OCI-LY7 (cell line): ENCODE measurements around the gene RGS7BP. TPM values are rescaled to one million over a fixed set of nuclear protein-coding genes. Genes with fewer than 3 reads are reported as not detected.

ENCODE experiments used
- BruUV-seq: library from RNA; stranded (reverse); fragments of 400-500 nt; replicated peaks from 2 replicates; lab custom pipeline; 2021; lab: Mats Ljungman, UMichigan
- CTCF ChIA-PET: fragments of 300-600 bp; sonication (Branson Sonifier 250); formaldehyde crosslinking; loops from one replicate; lab custom pipeline; 2022; ENCODE audit warnings: antibody characterized with exemption; ENCODE audit not compliant: unreplicated experiment; lab: Charles Lee
- POLR2A ChIA-PET: fragments of 300-600 bp; sonication (Branson Sonifier 250); formaldehyde crosslinking; loops from one replicate; lab custom pipeline; 2022; ENCODE audit warnings: antibody characterized with exemption; lab: Charles Lee
- DNase-seq: peaks from one replicate; pipeline ENCODE4 v3.0.0-alpha.2; 2015; ENCODE audit warnings: low spot score
- H2AFZ ChIP-seq: fragments of 200-600 bp; sonication (generic), shearing (Covaris generic); 2 replicates; pipeline ENCODE4 v1.6.1; 2014; ENCODE audit warnings: mild to moderate bottlenecking, antibody characterized with exemption, low read length, moderate library complexity
- H3K27ac ChIP-seq: fragments of 200-600 bp; sonication (generic); 2 replicates; pipeline ENCODE4 v1.5.1; 2014; ENCODE audit warnings: mixed run types, low read depth, mild to moderate bottlenecking, moderate library complexity, low read length, inconsistent platforms; ENCODE audit not compliant: poor library complexity, severe bottlenecking
- H3K36me3 ChIP-seq: fragments of 200-600 bp; sonication (generic); 2 replicates; pipeline ENCODE4 v1.6.1; 2014; ENCODE audit warnings: mild to moderate bottlenecking, antibody characterized with exemption, low read length, moderate library complexity, mixed read lengths; ENCODE audit not compliant: insufficient read depth
- H3K4me1 ChIP-seq: fragments of 200-600 bp; sonication (generic); 2 replicates; pipeline ENCODE4 v1.5.1; 2014; ENCODE audit warnings: mild to moderate bottlenecking, low read length; ENCODE audit not compliant: insufficient read depth, poor library complexity, severe bottlenecking
- H3K4me2 ChIP-seq: fragments of 200-600 bp; sonication (generic); 2 replicates; pipeline ENCODE4 v1.6.1; 2014; ENCODE audit warnings: mild to moderate bottlenecking, low read length
- H3K4me3 ChIP-seq: fragments of 200-600 bp; sonication (generic); 2 replicates; pipeline ENCODE4 v1.5.1; 2014; ENCODE audit warnings: mild to moderate bottlenecking, low read depth, low read length; ENCODE audit not compliant: poor library complexity, severe bottlenecking
- H3K79me2 ChIP-seq: fragments of 200-600 bp; sonication (generic); 2 replicates; pipeline ENCODE4 v1.6.1; 2016; ENCODE audit warnings: low read depth, mild to moderate bottlenecking, low read length, moderate library complexity, mixed read lengths; ENCODE audit not compliant: insufficient read depth
- H3K9me2 ChIP-seq: fragments of 200-600 bp; sonication (generic); 2 replicates; pipeline ENCODE4 v1.6.1; 2016; ENCODE audit warnings: mild to moderate bottlenecking, low read length, mixed read lengths; ENCODE audit not compliant: insufficient read depth
- H3K9me3 ChIP-seq: fragments of 200-600 bp; sonication (generic); 2 replicates; pipeline ENCODE4 v1.6.1; 2014; ENCODE audit warnings: mild to moderate bottlenecking, mixed run types, low read length, mixed read lengths
- H4K20me1 ChIP-seq: fragments of 200-600 bp; sonication (generic); 2 replicates; pipeline ENCODE4 v1.6.1; 2014; ENCODE audit warnings: mild to moderate bottlenecking, antibody characterized with exemption, low read length, moderate library complexity, mixed read lengths; ENCODE audit not compliant: insufficient read depth
- CTCF ChIP-seq: fragments of 200-600 bp; sonication (generic); conservative IDR thresholded peaks from 2 replicates; pipeline ENCODE4 v1.5.1; 2014; ENCODE audit warnings: mild to moderate bottlenecking, antibody characterized with exemption, low read length, moderate library complexity, mixed read lengths
- EZH2phosphoT487 ChIP-seq: fragments of 200-600 bp; sonication (generic); IDR thresholded peaks from 2 replicates; pipeline ENCODE4 v1.6.1; 2018; ENCODE audit warnings: low read depth, borderline replicate concordance, mild to moderate bottlenecking, mixed run types, antibody characterized with exemption, low read length, moderate library complexity, mixed read lengths
- intact Hi-C: fragments of 100-400 bp; cut with micrococcal nuclease; formaldehyde crosslinking; loops from one replicate; pipeline ENCODE4 v1.10.0; 2022; ENCODE audit not compliant: unreplicated experiment
- small RNA-seq: library from RNA; depleted of rRNA; stranded (forward); fragments of <200 nt; gene quantifications from one replicate; pipeline ENCODE3, GENCODE V24; 2014
- total RNA-seq, 2 experiments: library from RNA; depleted of rRNA in 1 of 2; stranded (reverse); fragments of >200 nt in 1 of 2; shearing (Covaris generic) in 1 of 2; gene quantifications; 2 replicates each; pipeline ENCODE4 v1.2.3, GENCODE V29; 2014 to 2022

RGS7BP gene
- total RNA-seq, 2 experiments from 2014 or later, result not detected

GRCh38 chr5:64655596-64655995 lies 149.8 kb downstream of the RGS7BP start:
- BruUV-seq, result no TSS peak
- Histone ChIP-seq H3K4me2 (no peak overlapping the region), H2AFZ (no peak overlapping the region), H3K4me3 (no peak overlapping the region), H3K4me1 (no peaks in the 10 kb centered on the region), H3K27ac (no peak overlapping the region), H4K20me1 (no peaks in the 10 kb centered on the region), H3K9me3 (no peaks in the 10 kb centered on the region), H3K79me2 (no peaks in the 10 kb centered on the region), H3K9me2 (no peaks in the 10 kb centered on the region), H3K36me3 (no peaks in the 10 kb centered on the region)
- CTCF ChIA-PET, result no interaction called here
- no peak for TF ChIP-seq EZH2phosphoT487
- TF ChIP-seq CTCF, result no peak
- intact Hi-C loops, result no loop called here
- no peak for DNase-seq
- POLR2A ChIA-PET, result no interaction called here

GRCh38 chr5:64659289-64659688 lies 153.5 kb downstream of the RGS7BP start:
- Histone ChIP-seq H3K4me3 (no peak overlapping the region), H3K4me1 (no peaks in the 10 kb centered on the region), H2AFZ (no peak overlapping the region), H3K79me2 (no peaks in the 10 kb centered on the region), H3K27ac (no peak overlapping the region), H3K9me2 (no peaks in the 10 kb centered on the region), H4K20me1 (no peaks in the 10 kb centered on the region), H3K9me3 (no peaks in the 10 kb centered on the region), H3K4me2 (no peak overlapping the region), H3K36me3 (no peaks in the 10 kb centered on the region)
- TF ChIP-seq EZH2phosphoT487 (no peak), CTCF (no peak)
- intact Hi-C loops, result no loop called here
- CTCF ChIA-PET, result no interaction called here
- POLR2A ChIA-PET, result interaction anchor here (0.6 to 2.1 kb wide), 7 partner anchors 11 to 575 kb away, joined by 3 to 13 read pairs (median 4); no protein-coding TSS in a partner anchor
- no peak for DNase-seq
- no TSS peak for BruUV-seq

Small RNAs within 50 kb of the gene (small RNA-seq; reads per million reads assigned to genes)
- not detected for gene RN7SL169P
- not detected for gene RNU6-294P

Other genes with a start within 250 kb of the RGS7BP start
- gene SHISAL2B, start 184.5 kb downstream of the RGS7BP start, total RNA-seq (2014; rRNA removed; shearing (Covaris generic)), result not detected in 2 replicates
- not detected in 2 replicates for gene SHISAL2B, start 184.5 kb downstream of the RGS7BP start, total RNA-seq (2022)